SU-DHL-6 (cell line): ENCODE results near the gene HEATR5A.

ENCODE experiments used
- H2AFZ ChIP-seq: fragments of 200-600 bp; sonication (generic); 2 replicates; pipeline ENCODE4 v1.6.1; 2014; ENCODE audit warnings: low read depth, mild to moderate bottlenecking, moderate library complexity, mixed read lengths, antibody characterized with exemption, low read length; ENCODE audit not compliant: severe bottlenecking
- H3F3A ChIP-seq: fragments of 200-600 bp; shearing (Covaris generic); 2 replicates; pipeline ENCODE4 v1.6.0; 2016; ENCODE audit warnings: antibody characterized with exemption, mild to moderate bottlenecking; ENCODE audit not compliant: insufficient read depth
- H3K27ac ChIP-seq: fragments of 200-600 bp; sonication (generic); 2 replicates; pipeline ENCODE4 v1.5.1; 2016; ENCODE audit warnings: low read depth, mild to moderate bottlenecking, low read length, moderate library complexity, mixed read lengths
- H3K27me3 ChIP-seq: fragments of 200-600 bp; sonication (generic), shearing (Covaris generic); 2 replicates; pipeline ENCODE4 v1.6.0; 2014; ENCODE audit warnings: mild to moderate bottlenecking, low read length
- H3K36me3 ChIP-seq: fragments of 200-600 bp; sonication (generic); 2 replicates; pipeline ENCODE4 v1.6.1; 2014; ENCODE audit warnings: mild to moderate bottlenecking, low read length, mixed read lengths
- H3K4me2 ChIP-seq: fragments of 300-600, 200-600 bp; shearing (Covaris generic), sonication (generic); 2 replicates; pipeline ENCODE4 v1.6.0; 2014; ENCODE audit warnings: low read length, low read depth, mild to moderate bottlenecking; ENCODE audit not compliant: poor library complexity, severe bottlenecking
- H3K4me3 ChIP-seq: fragments of 200-600 bp; sonication (generic); 2 replicates; pipeline ENCODE4 v1.5.1; 2014; ENCODE audit warnings: antibody characterized with exemption, low read length, mild to moderate bottlenecking, mixed read lengths; ENCODE audit not compliant: insufficient read depth, poor library complexity, severe bottlenecking
- H3K79me2 ChIP-seq: fragments of 200-600 bp; sonication (generic); 2 replicates; pipeline ENCODE4 v1.6.1; 2014; ENCODE audit warnings: mild to moderate bottlenecking, low read length, moderate library complexity; ENCODE audit not compliant: insufficient read depth
- H3K9ac ChIP-seq: fragments of 200-600 bp; sonication (generic); 2 replicates; pipeline ENCODE4 v1.7.0; 2014; ENCODE audit warnings: mild to moderate bottlenecking, low read length
- H3K9me2 ChIP-seq: fragments of 200-600 bp; sonication (generic); replicated peaks from 2 replicates; pipeline ENCODE4 v1.6.1; 2014; ENCODE audit warnings: low read length; ENCODE audit not compliant: insufficient read depth
- H3K9me3 ChIP-seq: fragments of 200-600 bp; sonication (generic); 2 replicates; pipeline ENCODE4 v1.6.1; 2014; ENCODE audit warnings: low read length, mixed read lengths; ENCODE audit not compliant: insufficient read depth
- H4K20me1 ChIP-seq: fragments of 200-600 bp; sonication (generic); 2 replicates; pipeline ENCODE4 v1.6.1; 2014; ENCODE audit warnings: low read depth, mild to moderate bottlenecking, antibody characterized with exemption, low read length, moderate library complexity, mixed read lengths
- EZH2phosphoT487 ChIP-seq: fragments of 200-600 bp; sonication (generic), shearing (Covaris generic); conservative IDR thresholded peaks from 2 replicates; pipeline ENCODE4 v1.6.1; 2018; ENCODE audit warnings: mild to moderate bottlenecking, antibody characterized with exemption, low read length, moderate library complexity, mixed read lengths
- TF ChIP-seq, protein P1 (sequence below): fragments of 200-600 bp; sonication (generic); IDR thresholded peaks from one replicate; pipeline ENCODE4 v1.5.1; 2017; ENCODE audit warnings: antibody characterized with exemption, mild to moderate bottlenecking, low read length, moderate library complexity; ENCODE audit not compliant: insufficient read depth, poor library complexity, severe bottlenecking

HEATR5A gene

DNA sequence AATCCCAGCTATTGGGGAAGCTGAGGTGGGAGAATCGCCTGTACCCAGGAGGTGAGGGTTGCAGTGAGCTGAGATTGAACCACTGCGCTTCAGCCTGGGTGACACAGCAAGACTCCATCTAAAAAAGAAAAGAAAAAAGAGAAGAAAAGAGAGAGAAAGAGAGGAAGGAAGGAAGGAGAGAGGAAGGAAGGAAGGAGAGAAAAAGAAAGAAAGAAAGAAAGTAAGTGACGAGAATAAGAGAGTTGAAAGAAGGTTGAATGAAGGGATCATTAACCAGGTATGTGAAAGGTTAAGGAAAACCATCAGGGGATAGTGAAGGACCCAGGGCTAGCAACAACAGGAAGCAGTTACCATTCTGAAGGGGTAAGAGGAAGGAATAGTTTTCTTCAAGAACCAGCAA is 41.2 kb upstream of the HEATR5A start:
- Histone ChIP-seq H3F3A (no peaks in the 10 kb centered on the region), H3K9me3 (no peaks in the 10 kb centered on the region), H3K36me3 (no peaks in the 10 kb centered on the region), H3K9me2 (no peaks in the 10 kb centered on the region), H3K4me3 (no peak overlapping the region), H3K27me3 (no peaks in the 10 kb centered on the region), H3K79me2 (peaks cover 6% of the 10 kb centered on the region), H3K9ac (no peak overlapping the region), H3K4me2 (no peak overlapping the region), H4K20me1 (no peaks in the 10 kb centered on the region), H3K27ac (no peak overlapping the region), H2AFZ (no peak overlapping the region)
- no peak for TF ChIP-seq EZH2phosphoT487
- TF ChIP-seq, protein P1, sequence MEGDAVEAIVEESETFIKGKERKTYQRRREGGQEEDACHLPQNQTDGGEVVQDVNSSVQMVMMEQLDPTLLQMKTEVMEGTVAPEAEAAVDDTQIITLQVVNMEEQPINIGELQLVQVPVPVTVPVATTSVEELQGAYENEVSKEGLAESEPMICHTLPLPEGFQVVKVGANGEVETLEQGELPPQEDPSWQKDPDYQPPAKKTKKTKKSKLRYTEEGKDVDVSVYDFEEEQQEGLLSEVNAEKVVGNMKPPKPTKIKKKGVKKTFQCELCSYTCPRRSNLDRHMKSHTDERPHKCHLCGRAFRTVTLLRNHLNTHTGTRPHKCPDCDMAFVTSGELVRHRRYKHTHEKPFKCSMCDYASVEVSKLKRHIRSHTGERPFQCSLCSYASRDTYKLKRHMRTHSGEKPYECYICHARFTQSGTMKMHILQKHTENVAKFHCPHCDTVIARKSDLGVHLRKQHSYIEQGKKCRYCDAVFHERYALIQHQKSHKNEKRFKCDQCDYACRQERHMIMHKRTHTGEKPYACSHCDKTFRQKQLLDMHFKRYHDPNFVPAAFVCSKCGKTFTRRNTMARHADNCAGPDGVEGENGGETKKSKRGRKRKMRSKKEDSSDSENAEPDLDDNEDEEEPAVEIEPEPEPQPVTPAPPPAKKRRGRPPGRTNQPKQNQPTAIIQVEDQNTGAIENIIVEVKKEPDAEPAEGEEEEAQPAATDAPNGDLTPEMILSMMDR: no peak

DNA sequence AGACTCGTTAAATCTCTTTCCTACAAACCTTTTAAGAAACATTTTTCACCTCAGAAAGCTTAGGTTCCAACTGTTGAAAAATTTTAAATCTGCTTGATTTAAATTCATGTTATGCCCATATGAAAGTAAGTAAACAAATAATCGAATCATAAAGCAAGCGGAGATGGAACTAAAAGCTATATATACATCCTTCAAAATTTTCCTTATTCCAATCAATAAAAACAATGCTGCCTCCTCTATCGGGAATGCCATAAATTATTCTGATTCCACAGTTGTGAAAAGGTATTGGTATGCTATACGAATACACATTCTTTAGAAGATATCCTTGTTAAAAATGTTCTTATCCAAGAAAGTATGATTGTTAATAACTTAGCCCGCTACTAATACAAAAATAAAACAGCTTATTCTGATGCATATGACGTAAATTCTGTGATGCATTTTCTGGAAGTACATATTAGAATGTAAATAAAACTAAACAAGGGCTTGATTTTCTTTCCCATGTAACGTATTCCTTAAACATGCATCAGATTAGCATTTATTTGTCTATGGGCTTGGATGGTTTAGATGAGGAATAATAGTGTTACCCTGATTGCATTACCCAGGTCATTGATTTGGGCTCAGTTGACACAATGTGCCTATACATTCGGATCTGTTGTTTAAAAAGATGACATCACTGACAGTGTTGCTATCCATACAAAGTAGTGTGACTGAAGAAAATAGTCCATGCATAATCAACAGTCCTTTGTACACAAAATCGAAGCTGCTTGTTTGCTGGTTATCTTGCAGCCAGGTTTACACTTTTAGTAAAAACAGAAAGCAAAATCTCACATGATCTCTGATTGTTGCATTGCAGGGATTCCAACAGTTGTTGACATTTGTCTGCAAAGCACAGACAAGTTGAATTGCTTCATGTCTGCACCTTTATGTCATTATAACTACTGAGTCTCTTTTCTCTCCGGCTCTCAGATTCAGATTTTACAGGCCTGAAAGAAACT is 37.6 kb upstream of the HEATR5A start:
- H3K27me3 ChIP-seq: no peaks in the 10 kb centered on the region
- H3K4me2 ChIP-seq: peak overlapping the region; percentile 97
- TF ChIP-seq, protein P1: no peak
- TF ChIP-seq EZH2phosphoT487: no peak
- H3K9me3 ChIP-seq: no peaks in the 10 kb centered on the region
- H2AFZ ChIP-seq: peak overlapping the region; percentile 97
- H4K20me1 ChIP-seq: no peaks in the 10 kb centered on the region
- no peak overlapping the region for H3K27ac ChIP-seq
- peaks cover 34% of the 10 kb centered on the region for H3K79me2 ChIP-seq
- peaks cover 3% of the 10 kb centered on the region; the same call in 1 of the 2 replicates for H3K36me3 ChIP-seq
- peak overlapping the region; percentile 97 for H3K9ac ChIP-seq
- H3F3A ChIP-seq: peaks cover 9% of the 10 kb centered on the region; the same call in 1 of the 2 replicates
- peak overlapping the region; percentile 92 for H3K4me3 ChIP-seq
- H3K9me2 ChIP-seq: no peaks in the 10 kb centered on the region

DNA sequence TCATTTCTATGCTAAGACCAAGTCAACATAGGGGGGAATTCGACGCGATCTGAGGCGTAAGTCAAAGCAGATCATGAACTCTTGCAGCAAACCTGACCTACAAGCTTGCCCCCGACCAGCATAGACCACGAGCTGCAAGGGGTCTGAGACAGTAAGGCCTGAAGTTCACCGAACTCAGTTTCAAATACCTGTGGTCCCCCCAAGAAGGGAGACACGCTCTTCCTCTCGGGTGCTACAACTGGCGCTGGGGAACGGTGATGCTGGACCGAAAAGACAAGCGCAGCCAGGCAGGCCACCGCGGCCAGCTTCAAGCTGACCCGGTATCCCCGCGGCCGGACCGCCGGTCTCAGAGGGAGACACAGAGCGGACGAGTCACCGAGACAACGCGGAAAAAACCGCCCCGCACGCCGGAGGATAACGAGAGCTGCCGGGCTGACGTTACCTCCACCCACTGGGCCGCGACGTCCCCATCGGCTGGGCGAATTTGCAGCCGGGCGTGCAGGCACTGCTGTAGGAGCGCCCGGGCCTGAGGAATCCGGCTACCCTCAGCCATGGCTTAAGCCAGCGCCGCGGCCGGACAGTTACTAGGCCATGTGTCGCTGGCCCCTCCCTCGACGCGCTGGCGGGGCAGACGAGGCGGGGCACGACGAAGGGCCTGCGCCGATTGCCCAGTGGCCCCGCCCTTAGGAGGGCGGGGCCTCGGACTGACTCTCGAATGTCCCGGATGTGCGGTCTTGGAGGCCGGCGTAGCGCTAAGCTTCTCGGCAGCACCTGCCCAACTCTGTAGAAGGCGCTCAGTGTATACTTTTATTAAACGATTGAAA is 36.7 kb upstream of the HEATR5A start, which contains the start of gene DTD2:
Gene DTD2, minus strand, starts transcription at position 666 of the 824 bp plus-strand sequence. Its CDS starts 113 bp downstream, at position 553.
- H3K27ac ChIP-seq: peak within 1 kb of the TSS; percentile 55

More for the DNA sequence above, 36.7 kb upstream of the HEATR5A start, which contains the start of gene DTD2:
- Histone ChIP-seq H3K79me2 (peaks cover 34% of the 10 kb centered on the region), H4K20me1 (no peaks in the 10 kb centered on the region), H3K9me3 (no peaks in the 10 kb centered on the region), H3K36me3 (peaks cover 3% of the 10 kb centered on the region; the same call in 1 of the 2 replicates), H2AFZ (peak within 1 kb of the TSS; percentile 97), H3K9ac (peak within 1 kb of the TSS; percentile 97), H3K4me3 (peak within 1 kb of the TSS; percentile 92), H3K27me3 (no peaks in the 10 kb centered on the region), H3K9me2 (no peaks in the 10 kb centered on the region), H3F3A (peaks cover 9% of the 10 kb centered on the region; the same call in 1 of the 2 replicates), H3K4me2 (peak within 1 kb of the TSS; percentile 97)
- no peak for TF ChIP-seq EZH2phosphoT487
- TF ChIP-seq, protein P1: no peak
